Kidney (tissue), 14 donors: ENCODE measurements around the gene MAML3. TPM values are rescaled to one million over a fixed set of nuclear protein-coding genes. Genes with fewer than 3 reads are reported as not detected.
A peak's percentile ranks its signal among the peaks of the same experiment; 100 is the strongest.

ENCODE experiments used
- DNase-seq, 5 donors: peaks; one replicate each; pipeline ENCODE4 v3.0.0-alpha.2; 2013 to 2020
- FAIRE-seq: peaks from 2 replicates; lab custom pipeline; 2012; peaks lifted over from hg19 to GRCh38; lab: Jason Lieb, UNC
- H3K27ac ChIP-seq, 2 donors: one replicate each; pipeline ENCODE4 v1.7.0; 2013; ENCODE audit warnings: low read depth in 2 of 2, low read length in 2 of 2, inconsistent platforms in 1 of 2
- H3K27me3 ChIP-seq: one replicate; pipeline ENCODE4 v1.7.1; 2013; ENCODE audit warnings: low read length, inconsistent platforms; ENCODE audit not compliant: control insufficient read depth, insufficient read depth
- H3K36me3 ChIP-seq, 3 donors: one replicate each; pipeline versions ENCODE4 v1.7.0 to v1.7.1; 2013; ENCODE audit warnings: low read length in 3 of 3, control low read depth in 1 of 3, inconsistent platforms in 1 of 3; ENCODE audit not compliant: insufficient read depth in 3 of 3, control insufficient read depth in 2 of 3
- H3K4me1 ChIP-seq, 3 donors: one replicate each; pipeline versions ENCODE4 v1.7.0 to v1.7.1; 2013; ENCODE audit warnings: low read length in 3 of 3, inconsistent platforms in 1 of 3, low read depth in 1 of 3; ENCODE audit not compliant: control insufficient read depth in 2 of 3, insufficient read depth in 2 of 3
- H3K4me3 ChIP-seq, 3 donors: one replicate each; pipeline versions ENCODE4 v1.7.0 to v1.8.1; 2013; ENCODE audit warnings: low read length in 3 of 3, control low read depth in 1 of 3, inconsistent platforms in 1 of 3
- H3K9ac ChIP-seq, 3 donors: one replicate each; pipeline versions ENCODE4 v1.7.0 to v1.7.1; 2013; ENCODE audit warnings: low read length in 3 of 3, control low read depth in 1 of 3, inconsistent platforms in 1 of 3
- H3K9me3 ChIP-seq, 3 donors: one replicate each; pipeline versions ENCODE4 v1.7.0 to v1.7.1; 2013; ENCODE audit warnings: low read length in 3 of 3, control low read depth in 1 of 3, inconsistent platforms in 1 of 3; ENCODE audit not compliant: control insufficient read depth in 2 of 3, insufficient read depth in 1 of 3
- intact Hi-C: fragments of 100-400 bp; cut with DNase I; formaldehyde crosslinking; loops from one replicate; pipeline ENCODE4 v1.11.1; 2022
- polyA plus RNA-seq: library from polyadenylated mRNA; stranded (reverse); fragments of 350-450 nt; fragmentation: Illumina TruSeq; extraction: RNeasy Lipid Tissue Mini Kit (QIAGEN cat#74804); gene quantifications from one replicate; pipeline ENCODE4 v1.2.3, GENCODE V29; 2014; ENCODE audit warnings: low read depth, low replicate concordance; ENCODE audit not compliant: insufficient read depth
- total RNA-seq: library from RNA; stranded (reverse); fragmentation: NEBNext Ultra II Directional; extraction: Animal tissue kit (Norgen Biotek cat#: 25700); gene quantifications from one replicate; pipeline ENCODE4 v1.2.1, GENCODE V29; 2021
- TF ChIP-seq, protein P1 (sequence below): IDR thresholded peaks from 3 replicates; pipeline ENCODE4 v1.5.1; 2012; ENCODE audit warnings: mild to moderate bottlenecking, moderate library complexity, borderline replicate concordance; ENCODE audit not compliant: insufficient read depth; ENCODE audit errors: extremely low read depth
- donor health status: control.
- donor health status: control.
- donor health status: control.
- donor health status: control.
- donor health status: control.
- donor health status: DM: yes; HTN: yes; CAD: no.
- donor health status: Normal renal cell carcinoma (clear cell type).

Gene MAML3
- total and polyA plus RNA-seq, 2 donors from 2014 or later = 1.4 to 10.4 TPM

DNA sequence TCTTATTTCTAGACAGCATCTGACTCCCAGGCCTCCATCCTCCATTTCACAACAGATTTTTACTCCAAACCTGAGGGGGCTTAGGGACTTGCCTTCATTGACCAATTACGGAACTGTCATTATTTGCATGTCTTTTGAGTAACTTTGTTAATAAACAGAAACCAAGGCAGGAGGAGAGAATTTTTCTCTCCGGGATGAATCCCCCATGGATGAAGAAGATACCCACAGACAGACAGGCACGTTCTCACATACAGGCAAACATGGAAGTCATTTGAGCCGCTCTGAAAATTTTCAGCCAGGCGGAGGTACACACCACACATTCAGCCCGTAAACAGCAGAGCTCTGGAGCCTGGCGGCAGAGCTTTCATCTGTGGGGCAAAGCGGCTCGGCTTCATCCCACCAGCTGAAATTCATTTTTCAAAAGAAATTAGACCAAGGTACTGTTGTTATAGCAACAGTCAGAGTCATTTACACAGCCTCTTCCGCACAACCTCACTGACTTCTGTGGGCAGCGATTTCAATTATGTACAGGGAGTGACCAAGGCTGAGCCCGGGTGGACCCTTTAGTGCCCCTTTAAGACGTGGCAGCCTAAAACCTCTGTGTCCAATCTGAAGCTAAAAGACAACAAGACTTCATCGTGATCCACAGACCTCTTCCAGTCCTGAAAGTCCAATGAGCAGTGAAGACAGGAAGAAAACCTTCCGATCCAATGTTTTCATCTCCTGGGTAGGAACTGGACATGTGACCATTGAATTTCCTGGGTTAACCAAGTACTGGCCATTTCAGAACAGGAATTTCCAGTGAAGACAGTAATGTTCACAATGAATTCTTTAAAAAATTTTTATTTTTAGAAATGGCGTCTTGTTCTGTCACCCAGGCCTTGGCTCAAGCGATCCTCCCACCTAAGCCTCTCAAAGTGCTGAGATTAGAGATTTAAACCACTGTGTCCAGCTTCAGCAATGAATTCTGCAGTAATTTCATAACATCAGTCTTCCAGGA is 251.4 kb downstream of the MAML3 start:
- intact Hi-C loops = no loop called here
- Histone ChIP-seq H3K4me1 (peaks cover 3 to 11% (median 5%) of the 10 kb centered on the region in 3 donors), H3K4me3 (peak overlapping the region; percentile 54 to 85 (median 79))

DNA sequence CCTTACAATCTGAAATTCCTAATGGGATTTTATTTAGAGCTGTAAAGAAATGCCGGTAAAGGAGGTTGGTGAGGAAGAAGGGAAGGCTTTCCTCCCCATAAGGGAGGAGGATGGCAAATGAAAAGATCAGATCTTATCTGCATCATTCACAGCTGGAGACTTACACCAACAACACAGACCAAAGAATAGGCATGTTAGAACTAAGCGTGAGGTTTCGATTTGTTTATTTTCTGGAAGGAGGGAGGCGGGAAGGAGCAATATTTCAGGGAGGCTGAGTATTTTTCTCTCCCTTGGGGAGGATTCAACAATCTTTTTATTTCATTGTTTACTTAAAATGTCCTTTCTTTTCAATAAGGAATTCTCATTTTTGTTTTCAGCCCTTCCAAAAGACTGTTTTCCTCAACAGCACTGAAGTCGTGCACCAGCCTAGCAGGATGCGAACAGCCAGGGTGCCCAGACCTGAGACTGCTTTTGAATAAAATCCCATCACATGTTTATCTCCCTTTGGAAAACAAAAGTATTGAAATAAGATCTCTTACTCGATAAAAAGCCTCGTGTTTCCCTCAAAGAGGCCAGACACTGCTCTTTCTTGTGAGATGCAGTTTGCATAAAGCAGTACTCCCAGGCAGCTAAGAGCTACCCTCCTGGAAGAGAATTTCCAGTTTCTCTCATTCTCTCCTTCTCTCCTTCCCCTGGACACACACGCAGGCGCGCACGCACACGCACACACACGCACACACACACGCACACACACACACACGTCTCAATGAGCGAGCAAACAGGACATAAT is 252.3 kb downstream of the MAML3 start:
- TF ChIP-seq, protein P1, sequence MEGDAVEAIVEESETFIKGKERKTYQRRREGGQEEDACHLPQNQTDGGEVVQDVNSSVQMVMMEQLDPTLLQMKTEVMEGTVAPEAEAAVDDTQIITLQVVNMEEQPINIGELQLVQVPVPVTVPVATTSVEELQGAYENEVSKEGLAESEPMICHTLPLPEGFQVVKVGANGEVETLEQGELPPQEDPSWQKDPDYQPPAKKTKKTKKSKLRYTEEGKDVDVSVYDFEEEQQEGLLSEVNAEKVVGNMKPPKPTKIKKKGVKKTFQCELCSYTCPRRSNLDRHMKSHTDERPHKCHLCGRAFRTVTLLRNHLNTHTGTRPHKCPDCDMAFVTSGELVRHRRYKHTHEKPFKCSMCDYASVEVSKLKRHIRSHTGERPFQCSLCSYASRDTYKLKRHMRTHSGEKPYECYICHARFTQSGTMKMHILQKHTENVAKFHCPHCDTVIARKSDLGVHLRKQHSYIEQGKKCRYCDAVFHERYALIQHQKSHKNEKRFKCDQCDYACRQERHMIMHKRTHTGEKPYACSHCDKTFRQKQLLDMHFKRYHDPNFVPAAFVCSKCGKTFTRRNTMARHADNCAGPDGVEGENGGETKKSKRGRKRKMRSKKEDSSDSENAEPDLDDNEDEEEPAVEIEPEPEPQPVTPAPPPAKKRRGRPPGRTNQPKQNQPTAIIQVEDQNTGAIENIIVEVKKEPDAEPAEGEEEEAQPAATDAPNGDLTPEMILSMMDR = no peak
- DNase-seq (peak in 4 of 5 donors; percentile 67 to 77 (median 70)), FAIRE-seq (no peak)
- Histone ChIP-seq H3K9ac (peak overlapping the region; percentile 13 to 76 (median 37)), H3K4me1 (peaks cover 0 to 11% (median 5%) of the 10 kb centered on the region in 3 donors), H3K9me3 (no peaks in the 10 kb centered on the region), H3K36me3 (no peaks in the 10 kb centered on the region), H3K4me3 (peak overlapping the region; percentile 54 to 85 (median 79)), H3K27me3 (no peaks in the 10 kb centered on the region), H3K27ac (peak overlapping the region in 1 of 2 donors; percentile 64)
- intact Hi-C loops = no loop called here

More for the DNA sequence above, 251.4 kb downstream of the MAML3 start:
- FAIRE-seq = no peak
- Histone ChIP-seq H3K36me3 (no peaks in the 10 kb centered on the region), H3K27ac (peak overlapping the region in 1 of 2 donors; percentile 64), H3K9me3 (no peaks in the 10 kb centered on the region), H3K9ac (peak overlapping the region; percentile 14 to 76 (median 37)), H3K27me3 (no peaks in the 10 kb centered on the region)
- TF ChIP-seq, protein P1 = no peak
- peak in 4 of 5 donors; percentile 70 to 85 (median 78) for DNase-seq

DNA sequence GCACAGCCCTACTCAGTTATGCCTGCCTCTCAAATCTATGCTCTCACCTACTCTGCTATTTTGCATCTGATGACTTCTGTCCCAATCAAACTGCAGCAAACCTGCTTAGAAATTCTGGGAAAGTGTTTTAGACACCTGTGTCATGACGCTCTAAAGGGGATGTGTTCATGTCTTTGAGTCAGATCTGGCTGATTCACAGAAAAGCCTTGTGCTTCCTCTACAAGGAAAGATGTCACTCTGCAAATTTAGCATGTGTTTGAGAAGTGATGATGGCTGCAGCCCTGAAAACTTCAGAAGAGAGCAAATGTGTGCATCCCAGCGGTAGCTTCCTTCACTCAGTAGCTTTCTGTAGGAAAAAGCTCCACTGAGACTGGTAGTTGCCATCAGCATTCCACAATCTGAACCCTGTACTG is 253.0 kb downstream of the MAML3 start:
- no peak for FAIRE-seq
- Histone ChIP-seq H3K27ac (no peak overlapping the region), H3K4me1 (peaks cover 0 to 11% (median 5%) of the 10 kb centered on the region in 3 donors), H3K27me3 (no peaks in the 10 kb centered on the region), H3K9me3 (no peaks in the 10 kb centered on the region), H3K36me3 (no peaks in the 10 kb centered on the region), H3K9ac (no peak overlapping the region), H3K4me3 (no peak overlapping the region)
- no peak for DNase-seq
- TF ChIP-seq, protein P1 = no peak
- intact Hi-C loops = no loop called here
